GM18873 (cell line): ENCODE measurements around the gene DYNLT4.
"Not testable (repeated sequence)": the region's sequence is repeated elsewhere in the genome, so short reads cannot be mapped to it uniquely, and the experiment has no call there.

Experiments used
- ATAC-seq: cut with Tn5 transposase; IDR thresholded peaks from one replicate; pipeline ENCODE4 v1.9.1; 2021; ENCODE audit warnings: mild to moderate bottlenecking, moderate library complexity, moderate number of reproducible peaks; ENCODE audit not compliant: unreplicated experiment, low FRiP score

The DYNLT4 gene

DNA sequence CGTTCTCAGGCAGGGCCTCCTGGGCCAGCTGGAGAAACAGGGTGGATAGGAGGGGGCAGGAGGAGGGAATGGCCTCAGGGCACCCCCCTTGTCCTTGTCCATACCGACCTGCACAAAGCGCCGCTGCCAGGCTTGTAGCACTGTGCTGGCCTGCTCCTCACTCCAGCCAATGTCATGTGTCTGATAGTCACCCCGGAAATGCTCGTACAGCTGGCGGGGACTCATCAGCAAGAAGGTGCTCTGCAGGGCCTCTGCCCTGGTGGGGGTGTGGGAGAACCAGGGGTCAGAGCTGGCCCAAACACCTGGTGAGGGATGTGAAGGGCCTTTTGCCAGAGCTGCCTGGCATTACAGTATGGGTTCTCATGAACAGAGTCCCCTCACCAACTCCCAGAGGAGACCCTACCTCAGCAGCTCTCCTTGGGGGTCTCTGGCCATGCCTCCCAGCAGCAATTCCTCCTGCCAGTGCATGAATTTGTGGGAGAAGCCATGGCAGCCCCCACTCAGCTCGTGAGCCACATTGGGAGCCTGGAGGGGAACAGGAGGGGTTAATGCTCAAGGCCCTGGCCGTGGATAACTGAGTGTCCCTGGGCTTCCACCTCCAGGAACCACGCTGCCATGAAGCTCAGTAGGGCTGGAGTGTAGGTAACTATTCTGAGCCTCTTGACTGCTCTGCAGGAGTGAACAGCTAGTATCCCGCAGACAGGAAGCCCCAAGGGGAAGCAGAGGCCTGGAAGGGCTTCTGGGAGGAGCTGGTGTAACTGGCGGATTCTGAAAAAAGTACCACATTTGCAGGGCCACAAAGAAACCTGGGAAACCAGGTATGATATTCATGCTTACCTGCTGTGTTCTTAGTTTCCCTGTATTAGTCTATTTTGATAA is 22.6 kb upstream of the DYNLT4 start:
- ATAC-seq = no peak

DNA sequence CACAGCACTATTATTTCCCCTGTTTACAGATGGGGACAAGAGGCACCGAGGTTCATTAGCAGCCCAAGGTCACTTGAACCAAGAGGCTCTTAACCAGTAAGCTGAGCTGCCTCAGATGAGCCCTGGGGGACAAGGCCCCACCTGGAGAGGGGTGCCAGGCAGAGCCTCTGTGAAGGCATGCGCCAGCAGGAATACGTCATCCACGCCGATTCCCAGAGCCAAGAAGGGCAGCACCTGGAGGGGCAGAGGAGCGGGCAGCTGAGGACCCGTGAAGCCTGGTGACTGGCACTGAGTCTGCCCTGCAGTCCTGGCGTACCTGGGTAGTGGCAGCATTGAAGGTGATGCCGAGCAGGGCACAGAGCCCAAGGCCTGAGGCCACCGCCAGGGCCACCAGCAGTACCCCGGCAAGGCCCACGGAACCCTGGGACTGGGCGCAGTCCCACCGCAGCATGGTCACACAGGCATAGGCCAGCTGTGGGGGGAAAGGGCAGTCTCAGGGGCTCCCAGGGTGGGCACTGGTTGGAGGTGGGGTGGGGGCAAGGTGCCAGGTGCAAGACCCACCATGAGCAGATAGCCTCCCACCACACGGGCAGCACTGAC is 21.8 kb upstream of the DYNLT4 start:
- ATAC-seq = no peak

GRCh38 chr1:44828003-44828651 is 21.0 kb upstream of the DYNLT4 start:
- ATAC-seq = no peak

GRCh38 chr1:44827197-44828002 is 20.2 kb upstream of the DYNLT4 start:
- no peak for ATAC-seq

GRCh38 chr1:44826375-44827196 is 19.4 kb upstream of the DYNLT4 start:
- no peak for ATAC-seq

GRCh38 chr1:44824392-44824791 is 17.2 kb upstream of the DYNLT4 start:
- not testable (repeated sequence) for ATAC-seq

DNA sequence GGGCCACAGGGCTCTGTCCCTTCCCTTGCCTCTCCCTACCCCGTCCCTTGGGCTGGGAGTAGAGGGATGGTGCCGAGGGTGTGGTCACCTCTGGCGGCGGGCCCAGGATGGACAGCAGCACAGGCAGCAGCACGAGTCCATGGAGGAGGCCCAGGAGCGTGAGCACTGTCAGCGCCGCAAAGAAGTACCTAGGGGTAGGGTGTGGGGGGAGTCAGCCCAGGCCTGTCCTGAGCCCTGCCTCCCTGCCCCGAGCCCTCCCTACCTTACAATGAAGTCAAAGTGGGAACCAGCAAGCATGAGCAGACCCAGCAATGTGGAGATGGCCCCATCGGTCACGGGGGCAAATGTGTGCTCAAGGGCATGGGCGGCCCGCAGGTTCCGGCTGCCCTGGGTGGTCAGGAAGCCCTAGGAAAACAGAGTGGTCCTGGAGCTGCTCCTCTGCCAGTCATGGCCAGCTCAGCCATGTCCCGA is 15.9 kb upstream of the DYNLT4 start:
- ATAC-seq = no peak

- no peak for ATAC-seq
Observed at GRCh38 chr1:44822131-44822701, 15.1 kb upstream of the DYNLT4 start.

DNA sequence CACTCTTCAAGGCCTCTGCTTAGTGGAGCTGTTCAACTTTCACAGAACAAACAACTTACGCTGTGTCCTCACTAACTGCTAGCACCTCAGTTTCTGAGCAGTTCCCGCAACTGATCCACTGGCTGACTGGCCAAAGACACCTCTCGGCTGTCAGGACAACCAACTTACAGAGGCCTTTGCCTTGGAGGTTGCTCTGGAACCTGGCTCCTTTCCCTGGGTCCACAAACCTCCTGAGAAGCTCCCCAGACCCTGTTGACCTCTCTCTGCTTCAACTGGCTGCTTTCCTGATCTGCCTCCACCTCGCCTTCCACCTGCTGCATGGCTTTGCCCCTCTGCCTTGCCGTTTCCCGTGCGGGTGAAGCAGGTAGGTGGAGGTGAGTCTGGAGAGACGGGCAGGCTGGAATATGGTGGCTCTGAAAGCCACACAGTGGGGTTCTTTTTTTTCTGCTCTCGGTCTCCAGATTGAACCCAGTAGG is 14.1 kb upstream of the DYNLT4 start:
- ATAC-seq = no peak

- ATAC-seq = no peak
Observed at GRCh38 chr1:44820328-44821239, 13.4 kb upstream of the DYNLT4 start.

GRCh38 chr1:44819608-44820327 is 12.6 kb upstream of the DYNLT4 start:
- peak; percentile 71 for ATAC-seq

DNA sequence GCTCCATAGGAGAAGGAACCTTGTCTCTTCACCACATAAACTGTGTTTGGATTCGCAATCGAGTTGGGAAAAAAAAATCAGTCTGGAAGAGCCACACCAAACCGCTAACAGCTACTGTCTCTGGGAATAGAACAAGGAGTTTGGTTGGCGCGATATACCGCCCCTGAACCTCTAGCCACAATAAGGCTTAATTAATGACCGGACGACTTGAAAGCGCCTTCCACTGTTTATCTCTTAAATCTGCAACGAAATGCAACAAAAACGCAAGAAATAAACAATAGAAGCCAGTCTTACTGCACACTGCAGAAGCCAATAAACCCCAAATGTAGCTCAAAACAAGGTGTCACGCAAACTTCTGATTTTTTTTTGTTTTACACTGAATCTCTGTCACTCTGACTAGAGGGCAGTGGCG is 12.1 kb upstream of the DYNLT4 start:
- no peak for ATAC-seq

DNA sequence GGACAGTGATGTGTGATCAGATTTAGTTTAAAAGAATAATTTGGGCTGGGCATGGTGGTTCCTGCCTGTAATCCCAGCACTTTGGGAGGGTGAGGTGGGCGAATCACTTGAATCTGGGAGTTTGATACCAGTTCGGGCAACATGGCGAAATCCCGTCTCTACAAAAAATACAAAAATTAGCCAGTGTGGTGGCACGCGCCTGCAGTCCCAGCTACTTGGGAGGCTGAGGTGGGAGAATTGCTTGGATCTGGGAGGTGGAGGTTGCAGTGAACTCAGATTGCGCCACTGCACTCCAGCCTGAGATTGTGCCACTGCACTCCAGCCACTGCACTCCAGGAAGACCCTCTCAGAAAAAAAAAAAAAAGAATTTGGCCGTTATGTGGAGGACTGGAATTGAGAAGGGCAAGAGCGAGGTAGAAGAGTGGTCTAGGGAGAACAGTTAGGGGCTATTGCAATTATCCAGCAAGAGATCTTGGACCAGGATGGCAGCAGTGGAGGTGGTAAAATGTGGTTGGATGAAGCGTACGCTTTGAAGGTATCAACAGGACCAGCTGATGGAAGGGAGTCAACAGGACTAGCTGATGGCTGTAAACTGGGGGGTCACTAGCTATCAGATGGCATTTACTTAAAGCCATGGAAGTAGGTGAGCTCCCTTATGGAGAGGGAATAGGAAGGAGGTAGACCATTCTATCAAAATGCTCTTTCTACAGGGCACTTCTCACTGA is 10.8 kb upstream of the DYNLT4 start:
- ATAC-seq = no peak

GRCh38 chr1:44817307-44817706 is 10.2 kb upstream of the DYNLT4 start:
- ATAC-seq = no peak

- not testable (repeated sequence) for ATAC-seq
Observed at GRCh38 chr1:44815926-44816325, 8.8 kb upstream of the DYNLT4 start.

- no peak for ATAC-seq
Observed at GRCh38 chr1:44812822-44813543, 5.8 kb upstream of the DYNLT4 start.
